HEK293T (cell line): ENCODE results near the gene ZNF541.

Source experiments
- CTCF ChIA-PET: fragments of 350-600 bp; formaldehyde crosslinking; extraction: SDS; loops from one replicate; lab custom pipeline; 2021; ENCODE audit warnings: antibody characterized with exemption, inconsistent platforms; lab: Yijun Ruan, JAX
- POLR2A ChIA-PET: fragments of 350-600 bp; formaldehyde crosslinking; extraction: SDS; loops from one replicate; lab custom pipeline; 2020; ENCODE audit warnings: antibody characterized with exemption, inconsistent platforms; lab: Yijun Ruan, JAX
- DNase-seq: peaks from one replicate; pipeline ENCODE4 v3.0.0; 2012; ENCODE audit warnings: mixed read lengths; ENCODE audit errors: extremely low spot score
- ARNT ChIP-seq: fragments of 450-650 bp; IDR thresholded peaks from 2 replicates; pipeline ENCODE4 v1.6.1; 2017; ENCODE audit warnings: mild to moderate bottlenecking
- BHLHE40 ChIP-seq: fragments of 450-650 bp; IDR thresholded peaks from 2 replicates; pipeline ENCODE4 v1.6.1; 2016; ENCODE audit warnings: mild to moderate bottlenecking, moderate library complexity, borderline replicate concordance
- CTBP1 ChIP-seq: fragments of 450-650 bp; IDR thresholded peaks from 2 replicates; pipeline ENCODE4 v1.6.1; 2016; ENCODE audit warnings: borderline replicate concordance
- ELF4 ChIP-seq: fragments of 450-650 bp; IDR thresholded peaks from 2 replicates; pipeline ENCODE4 v1.6.1; 2017; ENCODE audit warnings: antibody characterized with exemption
- FOXA1 ChIP-seq: fragments of 450-650 bp; IDR thresholded peaks from 2 replicates; pipeline ENCODE4 v1.6.1; 2016; ENCODE audit warnings: mild to moderate bottlenecking
- FOXK2 ChIP-seq: fragments of 450-650 bp; IDR thresholded peaks from 2 replicates; pipeline ENCODE4 v1.6.1; 2016; ENCODE audit warnings: mild to moderate bottlenecking
- FOXM1 ChIP-seq: fragments of 450-650 bp; IDR thresholded peaks from 2 replicates; pipeline ENCODE4 v1.6.1; 2017; ENCODE audit warnings: mild to moderate bottlenecking, borderline replicate concordance
- HDGF ChIP-seq: fragments of 450-650 bp; IDR thresholded peaks from 2 replicates; pipeline ENCODE4 v1.6.1; 2017; ENCODE audit warnings: antibody characterized with exemption, borderline replicate concordance
- L3MBTL2 ChIP-seq: fragments of 450-650 bp; conservative IDR thresholded peaks from 2 replicates; pipeline ENCODE4 v1.6.1; 2016; ENCODE audit warnings: mild to moderate bottlenecking
- LEF1 ChIP-seq: fragments of 450-650 bp; IDR thresholded peaks from 2 replicates; pipeline ENCODE4 v1.6.1; 2017; ENCODE audit warnings: mild to moderate bottlenecking, borderline replicate concordance
- NFRKB ChIP-seq: fragments of 450-650 bp; IDR thresholded peaks from 2 replicates; pipeline ENCODE4 v1.6.1; 2016; ENCODE audit warnings: mild to moderate bottlenecking, moderate library complexity
- SP1 ChIP-seq: fragments of 450-650 bp; IDR thresholded peaks from 2 replicates; pipeline ENCODE4 v1.6.1; 2017
- SUZ12 ChIP-seq: fragments of 450-650 bp; IDR thresholded peaks from 2 replicates; pipeline ENCODE4 v1.6.1; 2016; ENCODE audit warnings: mild to moderate bottlenecking
- TARDBP ChIP-seq: fragments of 450-650 bp; IDR thresholded peaks from 2 replicates; pipeline ENCODE4 v1.6.1; 2016
- ZNF384 ChIP-seq: fragments of 450-650 bp; IDR thresholded peaks from 2 replicates; pipeline ENCODE4 v1.6.1; 2016
- TF ChIP-seq, protein P1 (sequence below): fragments of 450-650 bp; IDR thresholded peaks from 2 replicates; pipeline ENCODE4 v1.6.1; 2016

The ZNF541 gene

GRCh38 chr19:47569331-47569730 is 3.6 kb downstream of the ZNF541 start:
- TF ChIP-seq FOXK2: no peak
- TF ChIP-seq FOXM1: no peak
- no peak for TF ChIP-seq FOXA1
- TF ChIP-seq ARNT: no peak
- TF ChIP-seq SUZ12: no peak
- no peak for TF ChIP-seq TARDBP
- no peak for DNase-seq
- CTCF ChIA-PET: interaction anchor here (0.6 kb wide), 1 partner anchor 12 kb away, joined by 3 read pairs; no protein-coding TSS in a partner anchor
- POLR2A ChIA-PET: no interaction called here

DNA sequence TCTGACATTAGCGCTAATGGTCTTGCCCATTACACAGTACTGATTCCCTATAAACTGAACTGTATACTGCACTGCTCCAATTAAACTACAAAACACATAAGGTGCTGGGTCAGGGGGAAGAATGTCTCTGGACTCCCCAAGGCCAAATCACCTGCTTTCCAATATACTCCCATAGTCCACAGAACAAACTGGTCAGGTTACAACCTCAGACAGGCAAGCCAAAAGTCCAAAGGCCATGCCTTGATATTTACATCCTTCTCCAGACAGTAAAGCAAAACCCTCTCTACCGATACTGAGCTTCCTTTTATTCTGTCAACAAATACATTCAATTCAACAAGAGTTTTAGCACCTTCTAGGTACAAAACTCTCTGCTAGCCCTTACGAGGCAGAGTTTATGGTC is 8.9 kb downstream of the ZNF541 start:
- ChIA-PET CTCF (no interaction called here), POLR2A (no interaction called here)
- no peak for DNase-seq
- TF ChIP-seq ZNF384: no peak
- no peak for TF ChIP-seq ELF4
- TF ChIP-seq L3MBTL2: no peak
- TF ChIP-seq FOXM1: no peak
- TF ChIP-seq, protein P1, sequence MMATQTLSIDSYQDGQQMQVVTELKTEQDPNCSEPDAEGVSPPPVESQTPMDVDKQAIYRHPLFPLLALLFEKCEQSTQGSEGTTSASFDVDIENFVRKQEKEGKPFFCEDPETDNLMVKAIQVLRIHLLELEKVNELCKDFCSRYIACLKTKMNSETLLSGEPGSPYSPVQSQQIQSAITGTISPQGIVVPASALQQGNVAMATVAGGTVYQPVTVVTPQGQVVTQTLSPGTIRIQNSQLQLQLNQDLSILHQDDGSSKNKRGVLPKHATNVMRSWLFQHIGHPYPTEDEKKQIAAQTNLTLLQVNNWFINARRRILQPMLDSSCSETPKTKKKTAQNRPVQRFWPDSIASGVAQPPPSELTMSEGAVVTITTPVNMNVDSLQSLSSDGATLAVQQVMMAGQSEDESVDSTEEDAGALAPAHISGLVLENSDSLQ: no peak
- TF ChIP-seq ARNT: no peak
- no peak for TF ChIP-seq FOXA1
- TF ChIP-seq FOXK2: no peak
- no peak for TF ChIP-seq LEF1
- no peak for TF ChIP-seq TARDBP
- TF ChIP-seq SUZ12: no peak
- no peak for TF ChIP-seq NFRKB
- no peak for TF ChIP-seq CTBP1
- TF ChIP-seq BHLHE40: no peak
- no peak for TF ChIP-seq HDGF
- no peak for TF ChIP-seq SP1

DNA sequence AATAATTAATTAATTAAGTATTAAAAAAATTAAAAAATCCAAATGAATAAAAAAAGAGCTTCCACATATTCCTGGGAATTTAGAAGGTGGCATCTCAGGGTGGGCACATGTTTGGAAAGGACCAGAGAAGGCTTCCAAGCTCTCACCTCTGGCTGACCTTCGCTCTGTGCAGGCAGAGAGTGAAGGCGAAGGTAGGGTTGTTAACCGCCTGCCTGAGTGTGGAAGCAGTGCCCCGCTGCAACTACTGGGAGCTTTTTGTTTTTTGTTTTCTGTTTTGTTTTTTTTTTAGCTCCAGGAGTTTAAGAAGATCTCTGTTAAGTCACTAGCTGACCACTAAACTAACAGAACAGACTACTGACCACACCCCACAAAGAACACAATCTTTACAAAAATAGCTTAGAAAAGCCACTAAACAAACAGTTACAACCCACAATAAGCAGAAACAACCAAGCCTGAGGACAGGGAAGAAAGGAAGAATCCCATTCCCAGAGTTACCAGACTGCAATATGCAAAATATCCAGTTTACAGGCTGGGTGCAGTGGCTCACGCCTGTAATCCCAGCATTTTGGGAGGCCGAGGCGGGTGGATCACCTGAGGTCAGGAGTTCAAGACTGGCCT is 11.4 kb downstream of the ZNF541 start:
- no peak for DNase-seq
- ChIA-PET POLR2A (no interaction called here), CTCF (interaction anchor here (0.9 kb wide), 1 partner anchor 288 kb away, joined by 5 read pairs; no protein-coding TSS in a partner anchor)
- no peak for TF ChIP-seq BHLHE40
- TF ChIP-seq HDGF: no peak
- no peak for TF ChIP-seq L3MBTL2
- no peak for TF ChIP-seq TARDBP
- TF ChIP-seq ELF4: no peak
- no peak for TF ChIP-seq FOXK2
- TF ChIP-seq NFRKB: no peak
- TF ChIP-seq SUZ12: no peak
- TF ChIP-seq FOXM1: no peak
- no peak for TF ChIP-seq LEF1
- TF ChIP-seq FOXA1: no peak
- TF ChIP-seq, protein P1: no peak
- no peak for TF ChIP-seq ZNF384

GRCh38 chr19:47560999-47561398 is 11.9 kb downstream of the ZNF541 start:
- TF ChIP-seq HDGF: no peak
- no peak for TF ChIP-seq SUZ12
- TF ChIP-seq, protein P1: no peak
- TF ChIP-seq TARDBP: no peak
- no peak for TF ChIP-seq SP1
- TF ChIP-seq FOXM1: no peak
- DNase-seq: no peak
- POLR2A ChIA-PET: no interaction called here
- CTCF ChIA-PET: interaction anchor here (0.9 kb wide), 1 partner anchor 289 kb away, joined by 5 read pairs; no protein-coding TSS in a partner anchor

- no peak for TF ChIP-seq TARDBP
- TF ChIP-seq ELF4: no peak
Measured at GRCh38 chr19:47550129-47550528, 22.8 kb downstream of the ZNF541 start.

DNA sequence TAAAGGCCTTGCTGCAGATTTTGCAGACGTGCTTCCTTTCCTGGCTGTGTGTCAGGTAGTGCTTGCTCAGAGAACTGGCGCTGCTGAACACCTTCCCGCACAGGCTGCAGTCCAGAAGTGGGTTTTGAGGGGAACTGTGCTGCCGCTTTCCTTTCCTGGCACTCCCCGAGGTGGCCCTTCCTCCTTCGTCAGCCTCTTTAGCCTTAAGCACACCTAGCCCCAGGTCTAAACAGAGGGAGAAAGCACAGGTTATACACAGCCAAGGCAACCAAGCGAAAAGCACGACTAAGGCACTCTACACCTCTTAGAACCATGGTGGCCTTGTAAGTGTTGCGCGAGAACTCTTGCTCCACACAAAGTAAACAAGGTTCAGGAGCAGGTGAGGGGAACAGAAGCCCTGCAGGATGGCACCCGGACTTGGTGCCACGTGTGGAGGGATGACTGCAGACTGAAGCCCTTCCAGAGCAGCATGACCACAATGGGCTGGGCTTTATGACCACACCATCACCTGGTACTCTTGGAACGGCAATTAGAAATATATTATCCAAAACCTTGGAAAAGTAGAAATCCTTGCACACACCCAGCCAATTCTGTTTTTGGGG is 23.6 kb downstream of the ZNF541 start:
- DNase-seq: no peak
- ChIA-PET CTCF (no interaction called here), POLR2A (no interaction called here)
- TF ChIP-seq ARNT: no peak
- TF ChIP-seq, protein P1: no peak
- no peak for TF ChIP-seq SUZ12
- no peak for TF ChIP-seq LEF1
- TF ChIP-seq FOXM1: no peak
- TF ChIP-seq ZNF384: no peak
- no peak for TF ChIP-seq ELF4
- TF ChIP-seq BHLHE40: no peak
- TF ChIP-seq L3MBTL2: no peak
- no peak for TF ChIP-seq CTBP1
- TF ChIP-seq TARDBP: no peak
- TF ChIP-seq HDGF: no peak
- no peak for TF ChIP-seq SP1
- no peak for TF ChIP-seq FOXK2

More at GRCh38 chr19:47550129-47550528, 22.8 kb downstream of the ZNF541 start:
- ChIA-PET CTCF (no interaction called here), POLR2A (no interaction called here)
- DNase-seq: no peak
